Esophagus muscularis mucosa (tissue), 3 donors: ENCODE measurements around the gene CHAC1.

Experiments used
- POLR2A ChIP-seq: fragments of 450-650 bp; IDR thresholded peaks from one replicate; pipeline ENCODE4 v1.6.1; 2017; ENCODE audit warnings: antibody characterized with exemption, moderate library complexity, mild to moderate bottlenecking, low read depth
- POLR2AphosphoS5 ChIP-seq, 2 donors: sonication (generic); formaldehyde crosslinking; IDR thresholded peaks; one replicate each; pipeline ENCODE4 v1.6.1; 2017; ENCODE audit warnings: antibody characterized with exemption in 2 of 2
- TF ChIP-seq, protein P1 (sequence below), 3 experiments: fragments of 200-600 bp in 2 of 3; fragments of 450-650 bp in 1 of 3; sonication (generic) in 2 of 3; IDR thresholded peaks; one replicate each; pipeline ENCODE4 v1.5.1; 2017 to 2019; ENCODE audit warnings: antibody characterized with exemption in 3 of 3, mild to moderate bottlenecking in 2 of 3, moderate library complexity in 1 of 3

DNA sequence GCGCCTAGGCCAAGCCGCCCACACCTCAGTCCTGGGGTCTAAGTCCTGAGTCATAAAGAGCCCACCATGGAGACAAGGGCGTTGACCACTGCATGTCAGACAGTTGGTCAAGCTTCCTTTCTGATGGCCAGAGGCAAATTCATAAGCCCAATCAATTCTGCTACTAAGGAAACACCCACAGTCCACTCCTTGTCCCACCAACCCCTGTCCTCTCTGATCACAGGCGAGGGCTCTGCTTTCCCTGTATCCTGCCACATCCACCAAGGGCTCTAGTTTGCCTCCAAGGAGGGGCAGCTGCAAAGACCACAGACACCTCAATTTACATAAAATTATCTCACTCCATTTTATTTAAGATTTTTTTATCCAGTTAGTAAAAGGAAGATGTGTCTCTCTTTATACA, 25.3 kb downstream of the CHAC1 start:
- TF ChIP-seq, protein P1, sequence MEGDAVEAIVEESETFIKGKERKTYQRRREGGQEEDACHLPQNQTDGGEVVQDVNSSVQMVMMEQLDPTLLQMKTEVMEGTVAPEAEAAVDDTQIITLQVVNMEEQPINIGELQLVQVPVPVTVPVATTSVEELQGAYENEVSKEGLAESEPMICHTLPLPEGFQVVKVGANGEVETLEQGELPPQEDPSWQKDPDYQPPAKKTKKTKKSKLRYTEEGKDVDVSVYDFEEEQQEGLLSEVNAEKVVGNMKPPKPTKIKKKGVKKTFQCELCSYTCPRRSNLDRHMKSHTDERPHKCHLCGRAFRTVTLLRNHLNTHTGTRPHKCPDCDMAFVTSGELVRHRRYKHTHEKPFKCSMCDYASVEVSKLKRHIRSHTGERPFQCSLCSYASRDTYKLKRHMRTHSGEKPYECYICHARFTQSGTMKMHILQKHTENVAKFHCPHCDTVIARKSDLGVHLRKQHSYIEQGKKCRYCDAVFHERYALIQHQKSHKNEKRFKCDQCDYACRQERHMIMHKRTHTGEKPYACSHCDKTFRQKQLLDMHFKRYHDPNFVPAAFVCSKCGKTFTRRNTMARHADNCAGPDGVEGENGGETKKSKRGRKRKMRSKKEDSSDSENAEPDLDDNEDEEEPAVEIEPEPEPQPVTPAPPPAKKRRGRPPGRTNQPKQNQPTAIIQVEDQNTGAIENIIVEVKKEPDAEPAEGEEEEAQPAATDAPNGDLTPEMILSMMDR (IDR thresholded peaks at IDR 0.05): no peak
- TF ChIP-seq POLR2AphosphoS5 (IDR thresholded peaks at IDR 0.05) (no peak), POLR2A (no peak)
